SK-N-SH treated with all-trans-retinoic acid at 6 μM for 48 hours (cell line): Measurements from ENCODE around the gene SNN.
A peak's percentile ranks its signal among the peaks of the same experiment; 100 is the strongest.

Source experiments
- ATAC-seq: fragments of 200-7000 bp; cut with Tn5 transposase; 3 replicates; pipeline ENCODE4 v1.9.1; 2020; ENCODE audit warnings: mild to moderate bottlenecking, moderate library complexity
- ARNTL ChIP-seq: fragments of 450-650 bp; formaldehyde crosslinking; IDR thresholded peaks from 2 replicates; pipeline ENCODE4 v1.5.0; 2020; ENCODE audit warnings: low read depth, mild to moderate bottlenecking, moderate library complexity, borderline replicate concordance
- CREB5 ChIP-seq: fragments of 250-450 bp; sonication (Bioruptor Pico); IDR thresholded peaks from 2 replicates; pipeline ENCODE4 v1.5.1; 2020; ENCODE audit warnings: low read depth, mild to moderate bottlenecking, moderate library complexity
- CSDC2 ChIP-seq: fragments of 250-450 bp; sonication (Bioruptor Pico); IDR thresholded peaks from 2 replicates; pipeline ENCODE4 v1.5.0; 2020; ENCODE audit warnings: mild to moderate bottlenecking, moderate library complexity
- CSRNP3 ChIP-seq: fragments of 250-450 bp; sonication (Bioruptor Pico); IDR thresholded peaks from 2 replicates; pipeline ENCODE4 v1.5.1; 2021; ENCODE audit warnings: mild to moderate bottlenecking, moderate library complexity
- ESRRG ChIP-seq: fragments of 250-450 bp; sonication (Bioruptor Pico); IDR thresholded peaks from 2 replicates; pipeline ENCODE4 v1.6.1; 2021; ENCODE audit warnings: mild to moderate bottlenecking
- GLIS3 ChIP-seq: fragments of 250-450 bp; sonication (Bioruptor Pico); IDR thresholded peaks from 2 replicates; pipeline ENCODE4 v1.5.0; 2020; ENCODE audit warnings: mild to moderate bottlenecking, moderate library complexity
- ISL1 ChIP-seq: fragments of 250-450 bp; sonication (Bioruptor Pico); IDR thresholded peaks from 2 replicates; pipeline ENCODE4 v2.1.2; 2022; ENCODE audit warnings: mild to moderate bottlenecking, moderate library complexity
- OSR1 ChIP-seq: fragments of 250-450 bp; sonication (Bioruptor Pico); IDR thresholded peaks from 2 replicates; pipeline ENCODE4 v1.8.0; 2022; ENCODE audit warnings: moderate library complexity, mild to moderate bottlenecking, inconsistent platforms
- PPARA ChIP-seq: fragments of 250-450 bp; sonication (Bioruptor Pico); IDR thresholded peaks from 2 replicates; pipeline ENCODE4 v1.5.0; 2020; ENCODE audit warnings: mild to moderate bottlenecking, borderline replicate concordance
- RARB ChIP-seq: fragments of 250-450 bp; sonication (Bioruptor Pico); IDR thresholded peaks from 2 replicates; pipeline ENCODE4 v1.8.0; 2021; ENCODE audit warnings: mild to moderate bottlenecking, moderate library complexity
- SNAI2 ChIP-seq: fragments of 250-450 bp; sonication (Bioruptor Pico); IDR thresholded peaks from 2 replicates; pipeline ENCODE4 v1.5.0; 2020; ENCODE audit warnings: mild to moderate bottlenecking, moderate library complexity
- TCF4 ChIP-seq: fragments of 250-450 bp; sonication (Bioruptor Pico); IDR thresholded peaks from 2 replicates; pipeline ENCODE4 v1.8.0; 2021; ENCODE audit warnings: mild to moderate bottlenecking, moderate library complexity, borderline replicate concordance
- ZC3H10 ChIP-seq: fragments of 250-450 bp; sonication (Bioruptor Pico); IDR thresholded peaks from 2 replicates; pipeline ENCODE4 v1.5.1; 2021; ENCODE audit warnings: mild to moderate bottlenecking, moderate library complexity
- ZFP3 ChIP-seq: fragments of 250-450 bp; sonication (Bioruptor Pico); IDR thresholded peaks from 2 replicates; pipeline ENCODE4 v1.5.0; 2020; ENCODE audit warnings: mild to moderate bottlenecking, moderate library complexity
- ZFP30 ChIP-seq: fragments of 450-650 bp; formaldehyde crosslinking; IDR thresholded peaks from 2 replicates; pipeline ENCODE4 v1.5.0; 2022; ENCODE audit warnings: mild to moderate bottlenecking, moderate library complexity
- ZNF565 ChIP-seq: fragments of 450-650 bp; formaldehyde crosslinking; conservative IDR thresholded peaks from 2 replicates; pipeline ENCODE4 v1.5.0; 2020; ENCODE audit warnings: low read depth, mild to moderate bottlenecking, moderate library complexity
- ZNF70 ChIP-seq: fragments of 450-650 bp; formaldehyde crosslinking; IDR thresholded peaks from 2 replicates; pipeline ENCODE4 v1.5.0; 2020; ENCODE audit warnings: mild to moderate bottlenecking, moderate library complexity
- ZNF8 ChIP-seq: fragments of 450-650 bp; formaldehyde crosslinking; IDR thresholded peaks from 2 replicates; pipeline ENCODE4 v1.5.0; 2020; ENCODE audit warnings: mild to moderate bottlenecking, moderate library complexity
- TF ChIP-seq, protein P1 (sequence below): fragments of 250-450 bp; sonication (Bioruptor Pico); IDR thresholded peaks from 2 replicates; pipeline ENCODE4 v1.8.0; 2021; ENCODE audit warnings: low read depth, mild to moderate bottlenecking, moderate library complexity, borderline replicate concordance

SNN gene

GRCh38 chr16:11683145-11683544, 14.9 kb downstream of the SNN start:
- ATAC-seq = no peak
- TF ChIP-seq CSDC2 (CRISPR knock-in tag) (no peak), TCF4 (CRISPR knock-in tag) (no peak), ARNTL (CRISPR knock-in tag) (no peak), ZNF70 (CRISPR knock-in tag) (no peak)

GRCh38 chr16:11684231-11685025, 16.2 kb downstream of the SNN start:
- TF ChIP-seq TCF4 (CRISPR knock-in tag) = no peak
- no peak for TF ChIP-seq ZNF70 (CRISPR knock-in tag)
- TF ChIP-seq, protein P1, sequence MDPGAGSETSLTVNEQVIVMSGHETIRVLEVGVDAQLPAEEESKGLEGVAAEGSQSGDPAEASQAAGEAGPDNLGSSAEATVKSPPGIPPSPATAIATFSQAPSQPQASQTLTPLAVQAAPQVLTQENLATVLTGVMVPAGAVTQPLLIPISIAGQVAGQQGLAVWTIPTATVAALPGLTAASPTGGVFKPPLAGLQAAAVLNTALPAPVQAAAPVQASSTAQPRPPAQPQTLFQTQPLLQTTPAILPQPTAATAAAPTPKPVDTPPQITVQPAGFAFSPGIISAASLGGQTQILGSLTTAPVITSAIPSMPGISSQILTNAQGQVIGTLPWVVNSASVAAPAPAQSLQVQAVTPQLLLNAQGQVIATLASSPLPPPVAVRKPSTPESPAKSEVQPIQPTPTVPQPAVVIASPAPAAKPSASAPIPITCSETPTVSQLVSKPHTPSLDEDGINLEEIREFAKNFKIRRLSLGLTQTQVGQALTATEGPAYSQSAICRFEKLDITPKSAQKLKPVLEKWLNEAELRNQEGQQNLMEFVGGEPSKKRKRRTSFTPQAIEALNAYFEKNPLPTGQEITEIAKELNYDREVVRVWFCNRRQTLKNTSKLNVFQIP (CRISPR knock-in tag) = no peak
- TF ChIP-seq ZNF8 (CRISPR knock-in tag) = no peak
- TF ChIP-seq RARB = no peak
- TF ChIP-seq SNAI2 (CRISPR knock-in tag) = no peak
- TF ChIP-seq CREB5 = no peak
- TF ChIP-seq ESRRG = no peak
- no peak for TF ChIP-seq PPARA (CRISPR knock-in tag)
- TF ChIP-seq ZC3H10 (CRISPR knock-in tag) = no peak
- no peak for ATAC-seq

GRCh38 chr16:11685844-11686618, 17.8 kb downstream of the SNN start:
- ATAC-seq = no peak
- no peak for TF ChIP-seq PPARA (CRISPR knock-in tag)
- TF ChIP-seq ISL1 (CRISPR knock-in tag) = peak; percentile 60
- no peak for TF ChIP-seq GLIS3 (CRISPR knock-in tag)

DNA sequence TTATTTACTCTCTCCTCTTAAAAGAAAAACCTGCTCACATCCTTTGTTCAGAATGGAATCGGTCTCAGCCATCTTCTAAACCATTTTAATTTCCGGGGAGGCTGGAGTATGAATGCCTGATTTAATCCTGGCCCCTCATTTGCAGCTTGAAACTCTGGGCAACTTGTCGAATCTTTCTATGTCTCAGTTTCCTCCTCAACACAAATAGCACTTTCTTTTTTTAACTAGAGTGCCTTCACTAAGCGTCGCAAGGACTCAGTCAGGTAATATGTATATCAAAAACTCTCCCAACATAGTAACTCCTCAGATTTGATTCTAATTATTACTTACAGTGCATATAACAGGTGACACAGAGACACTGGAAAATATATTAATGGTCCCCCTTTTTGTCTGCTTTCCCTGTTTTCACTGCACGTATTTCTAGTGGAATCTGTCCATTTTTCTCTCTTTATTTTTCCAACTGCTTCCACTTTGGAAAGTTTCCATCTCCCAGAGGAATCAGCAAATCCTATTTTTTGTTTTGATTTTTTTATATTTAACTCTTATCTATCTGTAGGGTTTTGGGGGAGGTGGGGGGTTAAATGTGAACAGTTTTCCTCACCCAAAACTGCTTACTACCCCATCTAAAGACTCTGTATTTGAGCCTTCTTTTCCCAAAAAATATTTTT, 18.6 kb downstream of the SNN start:
- TF ChIP-seq CREB5 (no peak), CSRNP3 (no peak), GLIS3 (CRISPR knock-in tag) (no peak)
- no peak for ATAC-seq

GRCh38 chr16:11687601-11688519, 19.6 kb downstream of the SNN start:
- no peak for ATAC-seq
- TF ChIP-seq, protein P1 (CRISPR knock-in tag) = no peak
- TF ChIP-seq GLIS3 (CRISPR knock-in tag) (no peak), CSRNP3 (no peak), ZNF70 (CRISPR knock-in tag) (no peak), ZFP3 (CRISPR knock-in tag) (no peak), SNAI2 (CRISPR knock-in tag) (no peak), CSDC2 (CRISPR knock-in tag) (no peak), ARNTL (CRISPR knock-in tag) (no peak), TCF4 (CRISPR knock-in tag) (no peak), ZNF8 (CRISPR knock-in tag) (no peak), ESRRG (no peak), ZFP30 (CRISPR knock-in tag) (no peak), PPARA (CRISPR knock-in tag) (no peak), ISL1 (CRISPR knock-in tag) (no peak), ZC3H10 (CRISPR knock-in tag) (no peak), OSR1 (no peak), ZNF565 (CRISPR knock-in tag) (no peak)
- TF ChIP-seq, all 23 proteins: peak for 0
